ENCODE results near the gene STPG3. TPM values are rescaled to one million over a fixed set of nuclear protein-coding genes. Genes with fewer than 3 reads are reported as not detected.

Gene STPG3
- total RNA-seq, 1 experiment from 2014 or later: not detected

DNA sequence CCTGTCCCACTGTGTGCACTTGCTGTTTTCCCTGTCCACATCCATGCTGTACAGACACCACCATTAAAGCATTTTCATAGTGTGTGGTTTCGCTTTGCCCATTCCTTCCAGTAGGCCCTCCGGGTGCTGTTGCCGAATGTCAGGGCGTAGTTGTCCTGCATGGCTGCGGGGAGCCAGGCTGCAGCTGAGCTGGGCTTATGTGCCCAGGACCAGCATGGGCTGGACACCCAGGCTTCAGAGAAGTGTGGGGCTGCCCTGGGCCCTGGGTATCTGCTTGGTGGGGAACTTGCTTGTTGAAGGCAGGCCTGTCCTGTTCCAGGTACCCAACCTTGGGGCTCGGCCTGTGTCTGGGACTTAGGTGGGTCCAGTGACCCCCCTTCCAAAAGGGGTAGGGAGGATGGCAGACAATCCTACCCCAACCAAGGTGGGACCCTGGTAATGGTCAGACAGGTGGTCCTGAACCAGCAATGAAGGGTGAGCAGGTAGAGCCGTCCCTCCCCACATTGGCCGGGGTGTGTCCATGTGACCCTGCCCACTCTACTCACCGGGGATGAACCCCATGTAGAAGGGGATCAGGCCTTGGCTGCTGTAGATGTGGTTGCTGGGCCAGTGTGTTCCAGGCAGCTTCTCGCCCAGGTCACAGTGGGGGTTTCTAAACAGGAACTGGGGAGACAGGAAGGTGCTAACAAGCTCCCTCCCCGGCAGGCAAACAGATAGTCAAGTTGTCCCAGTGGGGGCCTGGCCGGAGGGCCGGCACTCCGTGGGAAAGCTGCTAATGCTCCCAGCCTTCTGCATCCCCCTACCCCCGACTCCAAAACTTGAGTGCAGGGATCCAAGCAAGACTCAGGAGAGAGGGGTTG lies 7.2 kb upstream of the STPG3 start:
- CTCF ChIA-PET: interaction anchor here (0.6 kb wide), 1 partner anchor 112 kb away, joined by 3 read pairs; no protein-coding TSS in a partner anchor
- no peaks in the 10 kb centered on the region for H3K9me3 Mint-ChIP-seq (ENCODE audit: low read depth, unreplicated experiment)
- peaks cover 65% of the 10 kb centered on the region for H3K36me3 Mint-ChIP-seq (ENCODE audit: insufficient read depth, unreplicated experiment)
- intact Hi-C loops (cut with micrococcal nuclease; ENCODE audit: unreplicated experiment): no loop called here
- BruUV-seq (replicated peaks): no TSS peak
- H3K4me3 Mint-ChIP-seq (ENCODE audit: low read depth, unreplicated experiment): peak overlapping the region; percentile 76
- H3K4me1 Mint-ChIP-seq (ENCODE audit: low read depth, unreplicated experiment): peaks cover 12% of the 10 kb centered on the region
- H3K27ac Mint-ChIP-seq (ENCODE audit: unreplicated experiment): peak overlapping the region; percentile 55
- peaks cover 12% of the 10 kb centered on the region for H3K27me3 Mint-ChIP-seq (ENCODE audit: unreplicated experiment)
- TF ChIP-seq, protein P1, sequence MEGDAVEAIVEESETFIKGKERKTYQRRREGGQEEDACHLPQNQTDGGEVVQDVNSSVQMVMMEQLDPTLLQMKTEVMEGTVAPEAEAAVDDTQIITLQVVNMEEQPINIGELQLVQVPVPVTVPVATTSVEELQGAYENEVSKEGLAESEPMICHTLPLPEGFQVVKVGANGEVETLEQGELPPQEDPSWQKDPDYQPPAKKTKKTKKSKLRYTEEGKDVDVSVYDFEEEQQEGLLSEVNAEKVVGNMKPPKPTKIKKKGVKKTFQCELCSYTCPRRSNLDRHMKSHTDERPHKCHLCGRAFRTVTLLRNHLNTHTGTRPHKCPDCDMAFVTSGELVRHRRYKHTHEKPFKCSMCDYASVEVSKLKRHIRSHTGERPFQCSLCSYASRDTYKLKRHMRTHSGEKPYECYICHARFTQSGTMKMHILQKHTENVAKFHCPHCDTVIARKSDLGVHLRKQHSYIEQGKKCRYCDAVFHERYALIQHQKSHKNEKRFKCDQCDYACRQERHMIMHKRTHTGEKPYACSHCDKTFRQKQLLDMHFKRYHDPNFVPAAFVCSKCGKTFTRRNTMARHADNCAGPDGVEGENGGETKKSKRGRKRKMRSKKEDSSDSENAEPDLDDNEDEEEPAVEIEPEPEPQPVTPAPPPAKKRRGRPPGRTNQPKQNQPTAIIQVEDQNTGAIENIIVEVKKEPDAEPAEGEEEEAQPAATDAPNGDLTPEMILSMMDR (IDR thresholded peaks at IDR 0.05; ENCODE audit: unreplicated experiment): no peak
- DNase-seq: no peak

DNA sequence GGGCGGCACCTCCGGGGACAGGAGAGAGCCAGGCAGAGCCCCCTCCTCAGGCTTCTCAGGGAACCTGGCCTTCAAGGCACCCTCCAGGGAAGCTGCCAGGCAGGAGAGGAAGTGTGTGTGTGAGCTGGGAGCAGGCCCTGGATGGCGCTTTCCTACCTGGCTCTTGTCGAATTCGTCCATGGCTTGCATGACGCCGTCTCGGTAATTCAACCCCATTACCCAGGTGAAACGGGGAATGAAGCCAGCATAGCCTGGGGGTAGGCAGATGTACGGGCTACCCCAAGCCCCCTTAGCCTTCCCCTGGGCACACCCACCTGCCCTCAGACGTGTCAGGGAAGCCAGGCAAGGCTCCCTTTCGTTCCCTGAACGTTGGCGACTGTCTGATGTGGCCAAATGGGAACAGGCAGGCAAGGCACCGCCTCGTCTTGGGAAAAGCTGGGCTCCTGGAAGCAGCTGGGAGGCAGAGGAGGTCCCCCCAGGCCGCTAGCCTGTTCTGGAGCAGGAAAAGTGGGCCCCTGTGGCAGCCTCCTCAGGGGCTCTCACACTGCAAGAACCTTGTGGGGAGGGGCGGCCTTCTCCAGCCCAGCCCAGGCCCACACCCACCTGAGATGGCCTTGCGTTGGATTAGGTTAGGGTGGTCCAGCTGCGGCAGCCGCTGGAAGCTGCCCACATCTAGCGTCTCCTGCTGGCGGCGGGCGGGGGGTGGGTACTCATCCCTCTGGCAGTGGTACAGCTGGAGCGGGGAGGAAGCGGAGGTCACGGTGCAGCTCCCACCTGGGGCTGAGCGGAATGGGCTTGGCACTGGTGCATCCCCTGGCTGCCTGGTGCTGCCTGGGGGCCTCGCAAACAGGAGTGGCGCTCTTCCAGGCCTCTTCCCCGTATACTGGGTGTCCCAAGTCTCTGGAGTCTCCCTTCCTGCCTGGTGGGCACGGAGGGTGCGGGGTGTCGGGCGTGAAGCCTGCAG lies 6.3 kb upstream of the STPG3 start:
- H3K36me3 Mint-ChIP-seq (ENCODE audit: insufficient read depth, unreplicated experiment): peaks cover 59% of the 10 kb centered on the region
- peak overlapping the region; percentile 76 for H3K4me3 Mint-ChIP-seq (ENCODE audit: low read depth, unreplicated experiment)
- CTCF ChIA-PET: interaction anchor here (0.6 kb wide), 1 partner anchor 26 kb away, joined by 14 read pairs; no protein-coding TSS in a partner anchor
- BruUV-seq (replicated peaks): no TSS peak
- H3K27ac Mint-ChIP-seq (ENCODE audit: unreplicated experiment): peak overlapping the region; percentile 55
- H3K27me3 Mint-ChIP-seq (ENCODE audit: unreplicated experiment): peaks cover 12% of the 10 kb centered on the region
- H3K4me1 Mint-ChIP-seq (ENCODE audit: low read depth, unreplicated experiment): peaks cover 9% of the 10 kb centered on the region
- TF ChIP-seq, protein P1 (IDR thresholded peaks at IDR 0.05; ENCODE audit: unreplicated experiment): no peak
- intact Hi-C loops (cut with micrococcal nuclease; ENCODE audit: unreplicated experiment): no loop called here
- no peaks in the 10 kb centered on the region for H3K9me3 Mint-ChIP-seq (ENCODE audit: low read depth, unreplicated experiment)
- DNase-seq: no peak

DNA sequence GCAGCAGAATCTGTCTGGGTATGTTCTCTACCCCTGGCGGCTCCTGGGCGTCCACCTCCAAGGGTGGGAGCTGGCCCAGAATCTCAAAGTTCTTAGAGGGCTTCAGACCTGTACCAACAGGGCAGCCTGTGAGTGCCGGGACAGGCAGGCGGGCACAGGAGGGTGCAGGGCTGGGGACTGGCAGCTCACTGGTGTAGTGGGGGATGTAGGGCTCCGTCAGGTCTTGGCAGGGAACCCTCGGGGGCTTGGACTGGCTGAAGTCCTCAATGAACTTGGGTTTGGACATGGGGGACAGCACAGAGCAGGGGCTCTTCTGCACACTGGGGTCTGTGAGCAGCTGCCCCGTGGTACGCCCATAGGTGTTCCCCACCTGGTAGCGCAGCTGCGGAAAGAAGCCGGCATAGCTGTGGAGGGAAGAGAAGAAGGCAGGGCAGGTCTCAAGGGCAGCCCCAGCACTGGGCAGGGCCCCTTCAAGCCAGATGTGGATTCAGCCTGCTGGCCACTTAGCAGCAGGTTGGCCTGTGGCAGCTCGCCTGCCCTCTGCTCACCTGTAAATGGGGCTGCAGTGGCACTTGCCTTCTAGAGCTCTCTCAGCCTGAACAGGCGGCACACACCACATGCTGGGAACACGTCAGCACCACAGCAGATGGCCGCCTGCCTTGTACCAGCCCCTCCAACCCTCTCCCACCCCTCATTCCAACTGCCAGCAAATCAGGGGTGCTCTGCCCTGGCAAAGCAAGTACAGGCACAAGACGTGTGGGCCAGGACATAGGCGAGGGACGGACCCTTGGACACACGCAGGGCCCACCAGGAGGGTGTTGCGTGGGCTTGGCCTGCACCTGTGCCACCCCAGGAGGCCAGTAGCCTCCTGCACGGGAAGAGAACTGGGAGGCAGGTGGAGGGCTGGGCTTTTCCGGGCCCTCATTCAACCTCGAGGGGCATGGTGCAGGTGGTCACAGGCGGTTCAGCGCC lies 5.3 kb upstream of the STPG3 start:
- Mint-ChIP-seq H3K27me3 (ENCODE audit: unreplicated experiment) (peaks cover 9% of the 10 kb centered on the region), H3K9me3 (ENCODE audit: low read depth, unreplicated experiment) (no peaks in the 10 kb centered on the region), H3K36me3 (ENCODE audit: insufficient read depth, unreplicated experiment) (peaks cover 51% of the 10 kb centered on the region), H3K4me1 (ENCODE audit: low read depth, unreplicated experiment) (peaks cover 9% of the 10 kb centered on the region), H3K4me3 (ENCODE audit: low read depth, unreplicated experiment) (no peak overlapping the region), H3K27ac (ENCODE audit: unreplicated experiment) (no peak overlapping the region)
- CTCF ChIA-PET: interaction anchor here (0.6 kb wide), 2 partner anchors 27 to 1287 kb away, joined by 7 to 14 read pairs; no protein-coding TSS in a partner anchor
- DNase-seq: no peak
- TF ChIP-seq, protein P1 (IDR thresholded peaks at IDR 0.05; ENCODE audit: unreplicated experiment): no peak
- intact Hi-C loops (cut with micrococcal nuclease; ENCODE audit: unreplicated experiment): no loop called here
- no TSS peak for BruUV-seq (replicated peaks)
